Dedifferentiated amniotic fluid mesenchymal stem cell (primary cell): Measurements from ENCODE around the gene EPYC.

Experiments
- DNase-seq: peaks from one replicate; pipeline ENCODE4 v3.0.0-alpha.2; 2016; ENCODE audit errors: extremely low spot score

EPYC gene

GRCh38 chr12:90958347-90958746 lies 46.4 kb downstream of the EPYC start:
- no peak for DNase-seq

- DNase-seq, result no peak
These were observed 49.9 kb downstream of the EPYC start, which contains the start of gene CCER1 for GRCh38 chr12:90954921-90955320. Gene CCER1, minus strand, starts transcription at chr12:90955176. Its CDS starts 434 bp downstream, at chr12:90954742.

- DNase-seq, result no peak
These were observed 50.3 kb downstream of the EPYC start for GRCh38 chr12:90954428-90954827.

- DNase-seq, result no peak
These were observed 50.8 kb downstream of the EPYC start for GRCh38 chr12:90953956-90954421.

GRCh38 chr12:90951432-90952105 lies 53.2 kb downstream of the EPYC start:
- no peak for DNase-seq

GRCh38 chr12:90947869-90948268 lies 56.9 kb downstream of the EPYC start:
- no peak for DNase-seq

- DNase-seq, result peak; percentile 23
These were observed 59.6 kb downstream of the EPYC start for GRCh38 chr12:90945070-90945649.

- no peak for DNase-seq
These were observed 61.5 kb downstream of the EPYC start for GRCh38 chr12:90943255-90943654.

GRCh38 chr12:90940872-90941499 lies 63.8 kb downstream of the EPYC start:
- DNase-seq, result peak; percentile 72

- DNase-seq, result no peak
These were observed 65.4 kb downstream of the EPYC start for GRCh38 chr12:90939382-90939781.

GRCh38 chr12:90938451-90938850 lies 66.3 kb downstream of the EPYC start:
- no peak for DNase-seq

GRCh38 chr12:90937651-90938050 lies 67.1 kb downstream of the EPYC start:
- no peak for DNase-seq

GRCh38 chr12:90936230-90937005 lies 68.4 kb downstream of the EPYC start:
- no peak for DNase-seq

- DNase-seq, result no peak
These were observed 79.2 kb downstream of the EPYC start for GRCh38 chr12:90925562-90925961.

GRCh38 chr12:90924406-90924805 lies 80.4 kb downstream of the EPYC start:
- DNase-seq, result no peak

- DNase-seq, result peak; percentile 68
These were observed 82.6 kb downstream of the EPYC start for GRCh38 chr12:90922145-90922627.

- DNase-seq, result no peak
These were observed 83.2 kb downstream of the EPYC start for GRCh38 chr12:90921536-90921935.

- DNase-seq, result no peak
These were observed 84.5 kb downstream of the EPYC start for GRCh38 chr12:90920222-90920621.

- no peak for DNase-seq
These were observed 87.3 kb downstream of the EPYC start for GRCh38 chr12:90917431-90917830.

- no peak for DNase-seq
These were observed 88.3 kb downstream of the EPYC start for GRCh38 chr12:90916516-90916915.

- no peak for DNase-seq
These were observed 89.4 kb downstream of the EPYC start for GRCh38 chr12:90915353-90915752.
